Right atrium auricular region (tissue), 2 donors: ENCODE measurements around the gene SETMAR. TPM values are rescaled to one million over a fixed set of nuclear protein-coding genes. Genes with fewer than 3 reads are reported as not detected.

Source experiments
- DNase-seq: peaks from one replicate; pipeline ENCODE4 v3.0.0-alpha.2; 2019; ENCODE audit warnings: low spot score
- H3K27ac ChIP-seq, 2 donors: fragments of 200-600 bp; sonication (generic); 1 replicate in 1 of 2; 2 replicates in 1 of 2; pipeline ENCODE4 v1.5.1; 2016 to 2019
- H3K27me3 ChIP-seq, 2 donors: fragments of 200-600 bp; sonication (generic); one replicate each; pipeline versions ENCODE4 v1.5.1 to v1.6.0; 2017 to 2019
- H3K36me3 ChIP-seq: fragments of 200-600 bp; sonication (generic); one replicate; pipeline ENCODE4 v1.5.1; 2016
- H3K4me1 ChIP-seq, 2 donors: fragments of 200-600 bp; sonication (generic); one replicate each; pipeline versions ENCODE4 v1.5.1 to v1.6.0; 2017 to 2019
- H3K4me3 ChIP-seq, 2 donors: fragments of 200-600 bp; sonication (generic); 1 replicate in 1 of 2; 2 replicates in 1 of 2; pipeline ENCODE4 v1.5.1; 2017 to 2019; ENCODE audit warnings: mild to moderate bottlenecking in 1 of 2, moderate library complexity in 1 of 2
- H3K9me3 ChIP-seq, 2 donors: fragments of 200-600 bp; sonication (generic); one replicate each; pipeline ENCODE4 v1.5.1; 2019
- CTCF ChIP-seq, 2 donors: fragments of 200-600 bp; sonication (generic); IDR thresholded peaks; one replicate each; pipeline ENCODE4 v1.5.1; 2019; ENCODE audit warnings: antibody characterized with exemption in 2 of 2
- total RNA-seq, 2 donors: library from RNA; depleted of rRNA; stranded (reverse); fragments of >200 nt; gene quantifications; one replicate each; pipeline ENCODE4 v1.1.0, GENCODE V29; 2016

SETMAR gene
- total RNA-seq, 2 donors from 2014 or later: 13.5 to 18.5 TPM

DNA sequence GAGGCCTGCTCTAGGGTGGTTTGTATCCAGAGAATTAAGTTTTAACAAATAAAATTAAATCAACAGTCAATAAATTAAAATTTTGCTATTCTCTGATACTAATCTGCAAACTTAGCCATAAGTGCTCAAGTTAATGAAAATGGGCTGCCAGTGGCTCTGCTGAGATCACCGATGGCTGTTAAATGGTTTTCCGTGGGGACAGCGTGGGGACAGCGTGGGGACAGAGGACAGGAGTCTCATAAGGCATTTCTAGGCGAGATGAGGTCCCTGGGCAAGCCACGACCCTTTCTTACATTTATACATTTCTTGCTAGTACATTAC, 53.0 kb downstream of the SETMAR start:
- H3K27me3 ChIP-seq: no peaks in the 10 kb centered on the region
- H3K4me3 ChIP-seq: no peak overlapping the region
- DNase-seq: no peak
- H3K4me1 ChIP-seq: peaks cover 0 to 11% of the 10 kb centered on the region in 2 donors
- no peaks in the 10 kb centered on the region for H3K36me3 ChIP-seq
- H3K9me3 ChIP-seq: no peaks in the 10 kb centered on the region
- no peak overlapping the region for H3K27ac ChIP-seq
- no peak for TF ChIP-seq CTCF (IDR thresholded peaks at IDR 0.05)

DNA sequence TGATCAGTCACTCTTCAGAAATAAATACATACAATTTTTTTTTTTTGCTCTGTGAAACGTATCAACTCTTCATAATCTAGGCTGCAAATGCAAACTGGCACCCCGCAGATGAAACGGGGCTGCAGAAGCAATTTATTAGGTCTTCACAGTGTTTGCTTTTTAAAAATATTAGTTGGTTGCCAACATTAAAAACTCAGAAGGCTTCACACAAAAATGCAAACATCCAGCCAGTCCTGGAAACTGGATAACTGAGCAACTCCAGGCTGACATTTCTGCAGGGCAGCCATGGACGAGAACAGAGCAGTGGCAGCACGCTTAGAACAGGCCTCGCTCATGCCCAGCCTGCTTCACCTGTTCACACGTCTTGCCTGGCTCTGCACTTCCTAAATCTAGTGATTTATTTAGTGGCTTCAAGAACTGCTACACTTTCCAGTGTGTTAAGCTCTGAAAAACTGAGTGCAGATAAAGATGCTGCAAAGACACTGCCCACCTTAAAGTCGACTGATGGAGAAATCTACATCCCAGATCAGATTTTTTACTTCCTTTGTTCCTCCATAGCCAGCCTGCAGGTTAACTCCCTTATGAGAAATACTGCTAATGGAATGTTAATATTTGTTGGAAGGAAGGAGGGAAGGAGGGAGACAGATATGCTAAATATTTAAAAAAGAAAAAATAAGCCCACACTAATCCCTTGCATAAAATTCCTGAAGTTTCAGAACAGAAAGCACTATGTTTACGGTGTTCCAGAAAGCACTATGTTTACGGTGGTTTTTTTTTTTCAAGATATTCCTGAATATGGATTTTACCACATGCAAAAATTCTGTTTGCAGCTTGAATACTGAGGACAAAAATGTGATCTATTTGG, 53.6 kb downstream of the SETMAR start:
- Histone ChIP-seq H3K9me3 (no peaks in the 10 kb centered on the region), H3K36me3 (no peaks in the 10 kb centered on the region), H3K4me3 (no peak overlapping the region), H3K27ac (no peak overlapping the region), H3K27me3 (no peaks in the 10 kb centered on the region), H3K4me1 (peaks cover 0 to 11% of the 10 kb centered on the region in 2 donors)
- DNase-seq: no peak
- TF ChIP-seq CTCF (IDR thresholded peaks at IDR 0.05): no peak

- H3K36me3 ChIP-seq: no peaks in the 10 kb centered on the region
- H3K27ac ChIP-seq: no peak overlapping the region
- no peak for DNase-seq
- no peaks in the 10 kb centered on the region for H3K9me3 ChIP-seq
- no peak overlapping the region for H3K4me3 ChIP-seq
- no peak for TF ChIP-seq CTCF (IDR thresholded peaks at IDR 0.05)
- H3K27me3 ChIP-seq: no peaks in the 10 kb centered on the region
- H3K4me1 ChIP-seq: peaks cover 0 to 11% of the 10 kb centered on the region in 2 donors
Measured at GRCh38 chr3:4358273-4358672, 55.1 kb downstream of the SETMAR start.

GRCh38 chr3:4359805-4360502, 56.8 kb downstream of the SETMAR start:
- no peak overlapping the region for H3K4me3 ChIP-seq
- H3K9me3 ChIP-seq: no peaks in the 10 kb centered on the region
- no peak for DNase-seq
- no peaks in the 10 kb centered on the region for H3K27me3 ChIP-seq
- H3K4me1 ChIP-seq: peaks cover 0 to 9% of the 10 kb centered on the region in 2 donors
- H3K36me3 ChIP-seq: no peaks in the 10 kb centered on the region
- H3K27ac ChIP-seq: no peak overlapping the region
- no peak for TF ChIP-seq CTCF (IDR thresholded peaks at IDR 0.05)

- no peaks in the 10 kb centered on the region for H3K9me3 ChIP-seq
- H3K27ac ChIP-seq: no peak overlapping the region
- H3K4me3 ChIP-seq: no peak overlapping the region
- TF ChIP-seq CTCF (IDR thresholded peaks at IDR 0.05): no peak
- no peak for DNase-seq
- H3K4me1 ChIP-seq: peaks cover 0 to under 1% of the 10 kb centered on the region in 2 donors
- no peaks in the 10 kb centered on the region for H3K27me3 ChIP-seq
- H3K36me3 ChIP-seq: no peaks in the 10 kb centered on the region
Measured at GRCh38 chr3:4360817-4361216, 57.6 kb downstream of the SETMAR start.
